HepG2 (cell line): Measurements from ENCODE around the gene LRRC3. TPM values are rescaled to one million over a fixed set of nuclear protein-coding genes. Genes with fewer than 3 reads are reported as not detected.

ENCODE experiments used
- ARNT ChIP-seq: fragments of 450-650 bp; IDR thresholded peaks from 2 replicates; pipeline ENCODE4 v1.6.1; 2017
- CCDC6 ChIP-seq: sonication (generic); formaldehyde crosslinking; IDR thresholded peaks from 2 replicates; pipeline ENCODE4 v1.8.1; 2022; ENCODE audit warnings: mild to moderate bottlenecking, missing genetic modification reagents, moderate library complexity
- DR1 ChIP-seq: sonication (generic); formaldehyde crosslinking; IDR thresholded peaks from 2 replicates; pipeline ENCODE4 v1.8.0; 2021; ENCODE audit warnings: mild to moderate bottlenecking, missing genetic modification reagents, inconsistent platforms
- EED ChIP-seq: sonication (generic); formaldehyde crosslinking; IDR thresholded peaks from 2 replicates; pipeline ENCODE4 v1.5.0; 2020; ENCODE audit warnings: mild to moderate bottlenecking, missing genetic modification reagents
- ETV5 ChIP-seq: IDR thresholded peaks from 2 replicates; pipeline ENCODE4 v1.6.1; 2018; ENCODE audit warnings: missing biosample characterization, missing genetic modification reagents, inconsistent platforms, borderline replicate concordance
- JDP2 ChIP-seq: sonication (generic); formaldehyde crosslinking; IDR thresholded peaks from 2 replicates; pipeline ENCODE4 v1.8.1; 2022; ENCODE audit warnings: missing genetic modification reagents, borderline replicate concordance
- POLR2AphosphoS2 ChIP-seq: IDR thresholded peaks from 2 replicates; pipeline ENCODE4 v1.6.1; 2011; ENCODE audit warnings: low read depth, low read length, improper control_type of control experiment
- SKIL ChIP-seq: sonication (generic); formaldehyde crosslinking; IDR thresholded peaks from 2 replicates; pipeline ENCODE4 v1.8.0; 2022; ENCODE audit warnings: missing genetic modification reagents, mild to moderate bottlenecking, moderate library complexity, borderline replicate concordance
- TCF12 ChIP-seq, 2 experiments: fragments of 450-650 bp in 1 of 2; sonication (generic) in 1 of 2; formaldehyde crosslinking in 1 of 2; IDR thresholded peaks; 2 replicates each; pipeline versions ENCODE4 v1.6.1 to v1.8.0; 2017 to 2022; ENCODE audit warnings: antibody characterized with exemption in 1 of 2, mild to moderate bottlenecking in 1 of 2, missing genetic modification reagents in 1 of 2, moderate library complexity in 1 of 2
- ZMYM2 ChIP-seq: sonication (generic); formaldehyde crosslinking; IDR thresholded peaks from 2 replicates; pipeline ENCODE4 v1.8.0; 2022; ENCODE audit warnings: mild to moderate bottlenecking, missing genetic modification reagents
- ZNF274 ChIP-seq: sonication (generic); formaldehyde crosslinking; IDR thresholded peaks from 2 replicates; pipeline ENCODE4 v1.5.1; 2020; ENCODE audit warnings: mild to moderate bottlenecking, missing genetic modification reagents
- ZNF563 ChIP-seq: sonication (generic); formaldehyde crosslinking; IDR thresholded peaks from 2 replicates; pipeline ENCODE4 v1.8.0; 2022; ENCODE audit warnings: mild to moderate bottlenecking, moderate library complexity, missing genetic modification reagents
- ZNF674 ChIP-seq: sonication (generic); formaldehyde crosslinking; IDR thresholded peaks from 2 replicates; pipeline ENCODE4 v1.5.0; 2020; ENCODE audit warnings: low read depth, mild to moderate bottlenecking, missing genetic modification reagents
- polyA plus RNA-seq, 8 experiments: library from polyadenylated mRNA; depleted of rRNA in 3 of 8; stranded (reverse) in 7 of 8; unstranded in 1 of 8; fragments of >200 nt; fragmentation: Illumina TruSeq in 4 of 8; extraction: Trizol in 4 of 8; gene quantifications; 2 replicates each; pipeline versions ENCODE4 v1.2.1 to v1.2.3, GENCODE V29; 2011 to 2016; ENCODE audit warnings: low read depth in 4 of 8, missing spikeins in 1 of 8, mixed read lengths in 1 of 8; ENCODE audit not compliant: insufficient read depth in 1 of 8
- total RNA-seq, 5 experiments: library from RNA; depleted of rRNA; stranded (reverse); fragments of >200 nt; fragmentation: Illumina TruSeq; extraction: Trizol; gene quantifications; 2 replicates each; pipeline ENCODE4 v1.2.3, GENCODE V29; 2016; ENCODE audit warnings: low read depth in 1 of 5
- TF ChIP-seq, protein P1 (sequence below): sonication (generic); formaldehyde crosslinking; IDR thresholded peaks from 2 replicates; pipeline ENCODE4 v1.4.0; 2020; ENCODE audit warnings: missing genetic modification reagents, borderline replicate concordance
- TF ChIP-seq, protein P2 (sequence below): sonication (generic); formaldehyde crosslinking; IDR thresholded peaks from 2 replicates; pipeline ENCODE4 v1.8.1; 2023; ENCODE audit warnings: mild to moderate bottlenecking, missing genetic modification reagents
- TF ChIP-seq, protein P3 (sequence below): sonication (generic); formaldehyde crosslinking; conservative IDR thresholded peaks from 2 replicates; pipeline ENCODE4 v1.4.0; 2020; ENCODE audit warnings: missing genetic modification reagents
- TF ChIP-seq, protein P4 (sequence below): sonication (generic); formaldehyde crosslinking; IDR thresholded peaks from 2 replicates; pipeline ENCODE4 v1.5.0; 2020; ENCODE audit warnings: missing genetic modification reagents

LRRC3 gene
- total and polyA plus RNA-seq, 2 of the 13 experiments (the other 11 are each of a cell fraction or from before 2014, with no cell fraction given): 4.8 to 16.5 TPM

DNA sequence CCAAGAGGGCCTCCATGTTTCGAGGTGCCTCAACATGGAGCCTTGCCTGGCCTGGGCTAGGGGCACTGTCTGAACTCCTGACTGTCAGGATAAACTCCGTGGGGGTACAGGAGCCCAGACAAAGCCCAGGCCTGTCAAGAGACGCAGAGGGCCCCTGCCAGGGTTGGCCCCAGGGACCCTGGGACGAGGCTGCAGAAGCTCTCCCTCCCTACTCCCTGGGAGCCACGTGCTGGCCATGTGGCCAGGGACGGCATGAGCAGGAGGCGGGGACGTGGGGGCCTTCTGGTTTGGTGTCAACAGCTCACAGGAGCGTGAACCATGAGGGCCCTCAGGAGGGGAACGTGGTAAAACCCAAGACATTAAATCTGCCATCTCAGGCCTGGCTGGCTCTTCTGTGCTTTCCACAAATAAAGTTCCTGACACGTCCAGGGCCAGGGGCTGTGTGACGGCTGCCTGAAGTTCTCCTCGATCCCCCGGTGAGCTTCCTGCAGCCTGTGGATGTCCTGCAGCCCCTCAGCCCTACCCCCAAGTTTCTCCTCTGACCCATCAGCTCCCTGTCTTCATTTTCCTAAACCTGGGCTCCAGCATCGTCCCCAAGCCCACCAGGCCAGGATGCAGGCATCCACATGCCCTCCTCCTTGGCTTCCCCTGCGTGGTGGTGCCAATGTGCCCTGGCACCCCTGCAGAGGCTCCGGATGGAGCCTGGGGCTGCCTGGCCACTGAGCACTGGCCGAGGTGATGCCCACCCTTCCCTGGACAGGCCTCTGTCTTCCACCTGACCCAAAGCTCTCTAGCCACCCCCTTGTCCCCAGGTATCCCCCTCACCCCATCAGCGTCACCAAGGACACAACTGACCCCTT is 12.8 kb upstream of the LRRC3 start (continued):
- TF ChIP-seq EED (CRISPR knock-in tag) (peak; percentile 59; the same call in 1 of the 2 replicates), DR1 (CRISPR knock-in tag) (no peak), ZNF563 (no peak; the same call in 1 of the 2 replicates), ETV5 (CRISPR knock-in tag) (no peak), CCDC6 (CRISPR knock-in tag) (0 out of 2 replicates have a peak, but pooled peaks have one; percentile 48), JDP2 (CRISPR knock-in tag) (no peak), SKIL (no peak), ZNF674 (CRISPR knock-in tag) (no peak), ARNT (no peak), ZNF274 (CRISPR knock-in tag) (peak; percentile 64; the same call in 1 of the 2 replicates), POLR2AphosphoS2 (no peak), TCF12 (IDR thresholded peaks at IDR 0.05) (no peak), TCF12 (CRISPR knock-in tag; IDR thresholded peaks at IDR 0.05) (no peak), ZMYM2 (no peak; the same call in 1 of the 2 replicates)
- TF ChIP-seq, protein P1, sequence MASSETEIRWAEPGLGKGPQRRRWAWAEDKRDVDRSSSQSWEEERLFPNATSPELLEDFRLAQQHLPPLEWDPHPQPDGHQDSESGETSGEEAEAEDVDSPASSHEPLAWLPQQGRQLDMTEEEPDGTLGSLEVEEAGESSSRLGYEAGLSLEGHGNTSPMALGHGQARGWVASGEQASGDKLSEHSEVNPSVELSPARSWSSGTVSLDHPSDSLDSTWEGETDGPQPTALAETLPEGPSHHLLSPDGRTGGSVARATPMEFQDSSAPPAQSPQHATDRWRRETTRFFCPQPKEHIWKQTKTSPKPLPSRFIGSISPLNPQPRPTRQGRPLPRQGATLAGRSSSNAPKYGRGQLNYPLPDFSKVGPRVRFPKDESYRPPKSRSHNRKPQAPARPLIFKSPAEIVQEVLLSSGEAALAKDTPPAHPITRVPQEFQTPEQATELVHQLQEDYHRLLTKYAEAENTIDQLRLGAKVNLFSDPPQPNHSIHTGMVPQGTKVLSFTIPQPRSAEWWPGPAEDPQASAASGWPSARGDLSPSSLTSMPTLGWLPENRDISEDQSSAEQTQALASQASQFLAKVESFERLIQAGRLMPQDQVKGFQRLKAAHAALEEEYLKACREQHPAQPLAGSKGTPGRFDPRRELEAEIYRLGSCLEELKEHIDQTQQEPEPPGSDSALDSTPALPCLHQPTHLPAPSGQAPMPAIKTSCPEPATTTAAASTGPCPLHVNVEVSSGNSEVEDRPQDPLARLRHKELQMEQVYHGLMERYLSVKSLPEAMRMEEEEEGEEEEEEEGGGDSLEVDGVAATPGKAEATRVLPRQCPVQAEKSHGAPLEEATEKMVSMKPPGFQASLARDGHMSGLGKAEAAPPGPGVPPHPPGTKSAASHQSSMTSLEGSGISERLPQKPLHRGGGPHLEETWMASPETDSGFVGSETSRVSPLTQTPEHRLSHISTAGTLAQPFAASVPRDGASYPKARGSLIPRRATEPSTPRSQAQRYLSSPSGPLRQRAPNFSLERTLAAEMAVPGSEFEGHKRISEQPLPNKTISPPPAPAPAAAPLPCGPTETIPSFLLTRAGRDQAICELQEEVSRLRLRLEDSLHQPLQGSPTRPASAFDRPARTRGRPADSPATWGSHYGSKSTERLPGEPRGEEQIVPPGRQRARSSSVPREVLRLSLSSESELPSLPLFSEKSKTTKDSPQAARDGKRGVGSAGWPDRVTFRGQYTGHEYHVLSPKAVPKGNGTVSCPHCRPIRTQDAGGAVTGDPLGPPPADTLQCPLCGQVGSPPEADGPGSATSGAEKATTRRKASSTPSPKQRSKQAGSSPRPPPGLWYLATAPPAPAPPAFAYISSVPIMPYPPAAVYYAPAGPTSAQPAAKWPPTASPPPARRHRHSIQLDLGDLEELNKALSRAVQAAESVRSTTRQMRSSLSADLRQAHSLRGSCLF (CRISPR knock-in tag): no peak
- TF ChIP-seq, protein P2, sequence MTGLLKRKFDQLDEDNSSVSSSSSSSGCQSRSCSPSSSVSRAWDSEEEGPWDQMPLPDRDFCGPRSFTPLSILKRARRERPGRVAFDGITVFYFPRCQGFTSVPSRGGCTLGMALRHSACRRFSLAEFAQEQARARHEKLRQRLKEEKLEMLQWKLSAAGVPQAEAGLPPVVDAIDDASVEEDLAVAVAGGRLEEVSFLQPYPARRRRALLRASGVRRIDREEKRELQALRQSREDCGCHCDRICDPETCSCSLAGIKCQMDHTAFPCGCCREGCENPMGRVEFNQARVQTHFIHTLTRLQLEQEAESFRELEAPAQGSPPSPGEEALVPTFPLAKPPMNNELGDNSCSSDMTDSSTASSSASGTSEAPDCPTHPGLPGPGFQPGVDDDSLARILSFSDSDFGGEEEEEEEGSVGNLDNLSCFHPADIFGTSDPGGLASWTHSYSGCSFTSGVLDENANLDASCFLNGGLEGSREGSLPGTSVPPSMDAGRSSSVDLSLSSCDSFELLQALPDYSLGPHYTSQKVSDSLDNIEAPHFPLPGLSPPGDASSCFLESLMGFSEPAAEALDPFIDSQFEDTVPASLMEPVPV (CRISPR knock-in tag): no peak
- TF ChIP-seq, protein P3, sequence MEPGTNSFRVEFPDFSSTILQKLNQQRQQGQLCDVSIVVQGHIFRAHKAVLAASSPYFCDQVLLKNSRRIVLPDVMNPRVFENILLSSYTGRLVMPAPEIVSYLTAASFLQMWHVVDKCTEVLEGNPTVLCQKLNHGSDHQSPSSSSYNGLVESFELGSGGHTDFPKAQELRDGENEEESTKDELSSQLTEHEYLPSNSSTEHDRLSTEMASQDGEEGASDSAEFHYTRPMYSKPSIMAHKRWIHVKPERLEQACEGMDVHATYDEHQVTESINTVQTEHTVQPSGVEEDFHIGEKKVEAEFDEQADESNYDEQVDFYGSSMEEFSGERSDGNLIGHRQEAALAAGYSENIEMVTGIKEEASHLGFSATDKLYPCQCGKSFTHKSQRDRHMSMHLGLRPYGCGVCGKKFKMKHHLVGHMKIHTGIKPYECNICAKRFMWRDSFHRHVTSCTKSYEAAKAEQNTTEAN: peak; percentile 66; the same call in 1 of the 2 replicates
- TF ChIP-seq, protein P4, sequence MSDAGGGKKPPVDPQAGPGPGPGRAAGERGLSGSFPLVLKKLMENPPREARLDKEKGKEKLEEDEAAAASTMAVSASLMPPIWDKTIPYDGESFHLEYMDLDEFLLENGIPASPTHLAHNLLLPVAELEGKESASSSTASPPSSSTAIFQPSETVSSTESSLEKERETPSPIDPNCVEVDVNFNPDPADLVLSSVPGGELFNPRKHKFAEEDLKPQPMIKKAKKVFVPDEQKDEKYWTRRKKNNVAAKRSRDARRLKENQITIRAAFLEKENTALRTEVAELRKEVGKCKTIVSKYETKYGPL (CRISPR knock-in tag): no peak; the same call in 1 of the 2 replicates
